HG03066 (cell line): ENCODE measurements around the gene CLCNKA.
"Not testable (repeated sequence)": the region's sequence is repeated elsewhere in the genome, so short reads cannot be mapped to it uniquely, and the experiment has no call there.

Experiments
- ATAC-seq: cut with Tn5 transposase; IDR thresholded peaks from one replicate; pipeline ENCODE4 v1.9.1; 2021; ENCODE audit warnings: low read depth; ENCODE audit not compliant: unreplicated experiment

The CLCNKA gene

DNA sequence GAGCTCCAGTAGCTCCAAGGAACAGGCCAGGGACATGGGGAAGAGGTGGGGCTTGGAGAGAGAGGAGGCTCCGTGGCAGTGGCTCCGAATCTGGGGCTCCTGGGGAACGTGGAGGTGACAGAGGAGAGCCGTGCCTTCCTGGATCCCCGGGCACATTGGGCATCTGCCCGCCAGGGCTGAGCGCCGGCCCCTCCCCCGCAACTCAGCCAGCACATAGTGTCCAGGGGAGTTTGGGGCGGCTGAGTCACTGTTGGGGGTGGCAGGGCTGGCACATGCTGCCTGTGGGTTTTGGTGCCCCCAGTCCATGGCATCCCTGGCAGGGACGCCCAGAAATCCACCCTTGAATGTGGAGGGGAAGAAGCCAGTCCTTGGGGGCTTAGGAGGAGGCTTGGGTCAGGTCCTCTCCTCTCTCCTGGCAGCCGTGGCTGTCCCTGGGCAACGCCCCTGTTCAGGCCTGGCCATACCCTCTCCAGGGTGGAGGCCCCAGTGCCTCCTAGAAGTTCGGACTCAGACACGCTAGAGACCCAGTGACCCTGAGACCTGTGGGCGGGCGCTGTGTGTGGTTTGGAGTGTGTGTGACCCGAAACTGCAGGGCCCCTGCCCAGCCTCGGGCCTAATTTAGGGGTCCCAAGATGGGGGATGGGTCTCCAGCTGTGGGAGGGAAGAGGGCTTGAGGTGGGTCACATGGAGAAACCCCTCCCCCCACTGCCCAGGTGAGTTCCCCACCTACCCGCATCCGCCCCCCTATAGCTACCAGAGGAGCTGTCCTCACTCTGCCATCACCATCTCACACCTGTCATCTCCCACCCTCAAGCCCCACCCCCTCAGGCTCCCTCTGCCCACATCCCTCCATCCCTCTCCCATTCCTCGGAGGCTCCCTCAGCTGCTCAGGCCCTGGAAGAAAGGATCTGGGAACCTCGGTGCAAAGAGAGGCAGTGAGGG, 5.6 kb upstream of the CLCNKA start:
- no peak for ATAC-seq

DNA sequence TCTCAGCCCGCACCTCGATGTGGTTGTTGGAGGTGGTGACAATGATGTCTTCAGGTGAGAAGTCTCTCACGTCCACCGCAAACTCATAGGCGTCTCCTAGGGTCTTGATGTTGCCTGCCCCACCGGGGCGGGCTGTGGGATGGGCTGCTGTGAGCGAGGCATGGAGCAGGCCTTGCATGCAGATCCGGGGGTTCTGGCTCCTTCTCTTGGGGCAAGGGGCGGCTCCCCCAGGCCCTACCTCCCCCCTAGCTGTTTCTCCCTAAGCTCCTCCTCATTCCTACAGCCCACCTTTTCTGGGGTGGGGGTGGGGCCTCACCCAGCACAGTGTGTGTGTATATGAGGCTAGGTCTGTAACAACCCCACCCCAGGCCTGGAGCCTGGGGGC, 4.8 kb upstream of the CLCNKA start:
- ATAC-seq: no peak

GRCh38 chr1:16017461-16018303, 4.2 kb upstream of the CLCNKA start, which contains the start of gene HSPB7:
HSPB7 (minus strand) TSS chr1:16018043; CDS start chr1:16017963, 80 bp downstream.
- ATAC-seq: no peak

- ATAC-seq: no peak
Measured at GRCh38 chr1:16018308-16018707, 3.5 kb upstream of the CLCNKA start.

DNA sequence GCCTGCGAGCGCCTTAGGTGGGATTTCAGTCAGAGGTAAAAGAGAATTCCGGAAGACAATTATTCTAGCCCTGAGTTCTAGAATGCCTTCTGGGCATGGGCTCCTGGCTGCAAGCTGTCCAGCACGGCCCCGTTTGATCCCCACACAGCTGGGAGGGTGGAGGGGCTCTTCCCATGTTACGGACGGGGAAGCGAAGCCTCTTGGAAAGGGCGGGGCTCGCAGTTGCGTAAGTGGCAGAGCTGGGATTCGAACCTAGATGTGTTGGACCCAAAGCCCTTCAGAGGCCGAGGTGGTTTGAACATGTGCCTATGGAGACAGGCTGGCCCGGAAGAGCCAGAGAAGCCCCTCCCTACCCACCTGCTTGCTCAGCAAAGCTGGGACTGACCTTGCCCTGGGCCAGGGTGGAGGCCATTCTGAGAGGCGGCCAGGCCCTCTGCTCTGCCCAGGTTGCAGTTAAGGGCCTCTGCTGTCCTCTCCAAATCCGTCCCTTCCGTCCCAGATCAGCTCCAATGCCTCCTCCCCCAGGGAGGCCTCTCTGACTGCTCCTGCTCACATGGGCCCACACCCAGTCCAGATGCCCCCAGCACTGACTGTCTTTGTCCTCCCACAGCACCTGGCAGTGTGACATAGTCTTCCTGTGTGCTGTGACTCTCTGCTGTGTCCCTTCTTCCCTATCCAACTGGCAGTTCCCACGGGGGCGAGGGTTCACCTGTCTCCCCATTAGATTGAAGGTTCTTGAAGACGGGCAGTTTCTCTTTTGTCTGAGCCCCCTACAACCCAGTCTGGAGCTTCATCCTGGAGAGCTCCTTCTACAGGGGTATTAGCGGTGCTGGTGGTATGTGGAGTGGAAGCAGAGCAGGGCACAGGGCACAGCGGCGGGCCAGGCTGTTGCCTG, 2.8 kb upstream of the CLCNKA start:
- ATAC-seq: no peak

- ATAC-seq: no peak
Measured at GRCh38 chr1:16019644-16020277, 2.1 kb upstream of the CLCNKA start.

DNA sequence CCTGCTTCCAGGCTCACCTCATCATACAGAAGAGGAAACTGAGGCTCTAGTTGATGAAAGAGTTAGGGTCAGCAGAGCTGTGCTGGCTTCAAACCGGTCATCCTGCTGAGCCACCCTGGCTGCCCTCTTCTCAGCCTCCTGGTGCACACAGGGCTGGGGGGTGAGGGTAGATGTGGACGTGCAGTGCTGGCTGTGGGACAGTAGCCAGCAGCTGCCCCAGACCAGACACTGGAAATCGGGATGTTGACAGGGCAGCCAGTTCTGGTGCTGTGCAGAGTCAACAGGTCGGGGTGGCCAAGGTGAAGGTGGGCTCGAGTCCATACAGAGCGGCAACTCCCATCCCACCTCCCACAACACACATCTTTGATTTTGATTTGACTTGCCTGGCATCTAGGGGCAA, 1.5 kb upstream of the CLCNKA start:
- ATAC-seq: no peak

GRCh38 chr1:16020878-16021277, 958 bp upstream of the CLCNKA start:
- ATAC-seq: not testable (repeated sequence)

DNA sequence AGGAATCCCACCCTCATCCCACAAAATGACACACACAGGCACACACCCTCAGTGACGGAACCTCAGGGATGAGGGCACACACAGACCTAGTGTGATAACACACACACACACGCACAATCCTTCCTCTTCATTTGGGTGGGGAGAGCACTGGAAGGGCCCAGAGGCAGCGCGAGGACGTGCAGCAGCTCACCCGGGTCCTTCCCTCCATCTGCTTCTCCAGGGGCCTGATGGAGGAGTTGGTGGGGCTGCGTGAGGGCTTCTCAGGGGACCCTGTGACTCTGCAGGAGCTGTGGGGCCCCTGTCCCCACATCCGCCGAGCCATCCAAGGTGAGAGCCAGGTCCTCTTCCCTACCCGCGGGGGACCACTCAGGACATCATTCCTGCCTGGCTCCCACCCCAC, 557 bp downstream of the CLCNKA start:
- ATAC-seq: no peak

DNA sequence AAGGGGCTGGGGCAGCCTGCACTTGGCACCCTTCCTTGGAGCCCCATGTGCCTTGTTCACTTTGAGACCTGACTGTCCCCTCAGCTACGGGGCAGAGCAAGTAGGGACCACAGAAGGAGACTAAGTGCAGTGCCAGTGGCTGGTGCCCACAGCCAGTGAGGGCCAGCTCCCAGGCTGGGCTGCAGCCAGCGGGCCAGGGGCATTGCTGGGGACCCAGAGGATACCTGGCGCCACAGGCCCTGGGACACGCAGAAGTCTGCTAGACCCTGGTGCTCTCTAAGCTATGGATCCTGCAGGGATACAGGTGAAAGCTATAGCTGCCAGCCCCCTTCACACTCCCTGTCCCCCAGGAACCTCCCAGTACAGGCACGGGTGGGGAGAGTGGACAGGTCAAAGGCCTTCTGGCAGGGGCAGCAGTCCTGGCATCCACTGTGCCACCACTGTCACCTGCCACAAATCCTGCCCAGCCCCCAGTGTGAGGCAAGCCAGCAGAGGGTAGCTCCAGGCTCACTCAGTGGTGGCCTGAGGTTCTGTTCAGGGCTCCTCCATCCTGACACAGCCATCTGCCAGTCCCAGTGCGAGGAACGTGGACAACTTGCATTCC, 1.3 kb downstream of the CLCNKA start:
- ATAC-seq: no peak

- ATAC-seq: not testable (repeated sequence)
Measured at GRCh38 chr1:16026302-16026701, 4.5 kb downstream of the CLCNKA start.

GRCh38 chr1:16026723-16027484, 5.1 kb downstream of the CLCNKA start:
- no peak for ATAC-seq

GRCh38 chr1:16028237-16029002, 6.6 kb downstream of the CLCNKA start:
- ATAC-seq: no peak

- not testable (repeated sequence) for ATAC-seq
Measured at GRCh38 chr1:16029003-16029268, 7.1 kb downstream of the CLCNKA start.

GRCh38 chr1:16029288-16029687, 7.5 kb downstream of the CLCNKA start:
- ATAC-seq: no peak

GRCh38 chr1:16031551-16031950, 9.7 kb downstream of the CLCNKA start:
- ATAC-seq: no peak

- no peak for ATAC-seq
Measured at GRCh38 chr1:16032388-16033102, 10.7 kb downstream of the CLCNKA start.
